ENCODE data around the gene SLC2A5. TPM values are rescaled to one million over a fixed set of nuclear protein-coding genes. Genes with fewer than 3 reads are reported as not detected.

Gene SLC2A5
- total and polyA plus RNA-seq, 7 donors, result 1.4 to 9.1 (median 4.9) TPM

GRCh38 chr1:9093581-9093980 is 24.1 kb upstream of the SLC2A5 start:
- 62 to 73% methylated on average over 6 of the region's 6 CpGs for WGBS, 2 donors
- intact Hi-C loops (cut with DNase I), result no loop called here
- no peak for DNase-seq
- no peaks in the 10 kb centered on the region for H3K4me1 ChIP-seq
- no peaks in the 10 kb centered on the region for H3K36me3 ChIP-seq
- no peaks in the 10 kb centered on the region for H3K9me3 ChIP-seq
- H3K27me3 ChIP-seq, result no peaks in the 10 kb centered on the region
- H3K4me3 ChIP-seq, result no peak overlapping the region
- TF ChIP-seq POLR2AphosphoS5 (IDR thresholded peaks at IDR 0.05) (no peak), EP300 (IDR thresholded peaks at IDR 0.05) (no peak), POLR2A (IDR thresholded peaks at IDR 0.05) (no peak)
- TF ChIP-seq, protein P1, sequence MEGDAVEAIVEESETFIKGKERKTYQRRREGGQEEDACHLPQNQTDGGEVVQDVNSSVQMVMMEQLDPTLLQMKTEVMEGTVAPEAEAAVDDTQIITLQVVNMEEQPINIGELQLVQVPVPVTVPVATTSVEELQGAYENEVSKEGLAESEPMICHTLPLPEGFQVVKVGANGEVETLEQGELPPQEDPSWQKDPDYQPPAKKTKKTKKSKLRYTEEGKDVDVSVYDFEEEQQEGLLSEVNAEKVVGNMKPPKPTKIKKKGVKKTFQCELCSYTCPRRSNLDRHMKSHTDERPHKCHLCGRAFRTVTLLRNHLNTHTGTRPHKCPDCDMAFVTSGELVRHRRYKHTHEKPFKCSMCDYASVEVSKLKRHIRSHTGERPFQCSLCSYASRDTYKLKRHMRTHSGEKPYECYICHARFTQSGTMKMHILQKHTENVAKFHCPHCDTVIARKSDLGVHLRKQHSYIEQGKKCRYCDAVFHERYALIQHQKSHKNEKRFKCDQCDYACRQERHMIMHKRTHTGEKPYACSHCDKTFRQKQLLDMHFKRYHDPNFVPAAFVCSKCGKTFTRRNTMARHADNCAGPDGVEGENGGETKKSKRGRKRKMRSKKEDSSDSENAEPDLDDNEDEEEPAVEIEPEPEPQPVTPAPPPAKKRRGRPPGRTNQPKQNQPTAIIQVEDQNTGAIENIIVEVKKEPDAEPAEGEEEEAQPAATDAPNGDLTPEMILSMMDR (IDR thresholded peaks at IDR 0.05), result no peak
- no peak overlapping the region for H3K27ac ChIP-seq

- intact Hi-C loops (cut with DNase I), result no loop called here
- Histone ChIP-seq H3K36me3 (no peaks in the 10 kb centered on the region), H3K4me1 (no peaks in the 10 kb centered on the region), H3K27ac (no peak overlapping the region), H3K27me3 (no peaks in the 10 kb centered on the region), H3K4me3 (no peak overlapping the region), H3K9me3 (no peaks in the 10 kb centered on the region)
- 81 to 92% methylated on average over 6 of the region's 6 CpGs for WGBS, 2 donors
- TF ChIP-seq POLR2AphosphoS5 (IDR thresholded peaks at IDR 0.05) (no peak), EP300 (IDR thresholded peaks at IDR 0.05) (no peak), POLR2A (IDR thresholded peaks at IDR 0.05) (no peak)
- TF ChIP-seq, protein P1 (IDR thresholded peaks at IDR 0.05), result no peak
- DNase-seq, result no peak
These were observed 23.7 kb upstream of the SLC2A5 start for GRCh38 chr1:9093091-9093490.

DNA sequence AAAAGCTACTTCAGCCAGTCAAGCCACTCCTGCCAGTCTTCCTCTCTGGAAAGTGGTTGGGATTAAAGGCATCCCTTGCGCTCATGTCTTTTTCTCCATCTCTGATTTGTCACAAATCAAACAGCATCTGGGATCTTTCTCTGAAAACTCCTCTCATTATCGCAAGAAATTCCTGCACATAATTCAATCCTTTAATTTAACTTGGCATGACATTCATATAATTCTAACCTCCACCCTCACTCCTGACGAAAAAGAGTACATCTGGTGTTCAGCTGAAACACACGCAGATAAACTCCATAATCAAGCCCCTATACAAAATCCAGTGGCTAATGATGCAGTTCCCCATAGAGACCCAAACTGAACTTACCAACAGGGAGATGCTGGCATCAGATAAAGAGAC is 19.4 kb upstream of the SLC2A5 start:
- intact Hi-C loops (cut with DNase I), result loop anchor here (5.0 kb wide), 1 partner anchor 37 kb away; no protein-coding TSS in a partner anchor
- Histone ChIP-seq H3K9me3 (no peaks in the 10 kb centered on the region), H3K27me3 (no peaks in the 10 kb centered on the region), H3K27ac (no peak overlapping the region), H3K4me1 (peaks cover 0 to 22% (median 18%) of the 10 kb centered on the region in 4 donors), H3K4me3 (no peak overlapping the region), H3K36me3 (no peaks in the 10 kb centered on the region)
- no peak for DNase-seq
- WGBS, 2 donors, result 77 to 90% methylated on average over 4 of the region's 4 CpGs
- no peak for TF ChIP-seq POLR2A (IDR thresholded peaks at IDR 0.05)
- no peak for TF ChIP-seq EP300 (IDR thresholded peaks at IDR 0.05)
- TF ChIP-seq, protein P1 (IDR thresholded peaks at IDR 0.05), result no peak
- no peak for TF ChIP-seq POLR2AphosphoS5 (IDR thresholded peaks at IDR 0.05)

DNA sequence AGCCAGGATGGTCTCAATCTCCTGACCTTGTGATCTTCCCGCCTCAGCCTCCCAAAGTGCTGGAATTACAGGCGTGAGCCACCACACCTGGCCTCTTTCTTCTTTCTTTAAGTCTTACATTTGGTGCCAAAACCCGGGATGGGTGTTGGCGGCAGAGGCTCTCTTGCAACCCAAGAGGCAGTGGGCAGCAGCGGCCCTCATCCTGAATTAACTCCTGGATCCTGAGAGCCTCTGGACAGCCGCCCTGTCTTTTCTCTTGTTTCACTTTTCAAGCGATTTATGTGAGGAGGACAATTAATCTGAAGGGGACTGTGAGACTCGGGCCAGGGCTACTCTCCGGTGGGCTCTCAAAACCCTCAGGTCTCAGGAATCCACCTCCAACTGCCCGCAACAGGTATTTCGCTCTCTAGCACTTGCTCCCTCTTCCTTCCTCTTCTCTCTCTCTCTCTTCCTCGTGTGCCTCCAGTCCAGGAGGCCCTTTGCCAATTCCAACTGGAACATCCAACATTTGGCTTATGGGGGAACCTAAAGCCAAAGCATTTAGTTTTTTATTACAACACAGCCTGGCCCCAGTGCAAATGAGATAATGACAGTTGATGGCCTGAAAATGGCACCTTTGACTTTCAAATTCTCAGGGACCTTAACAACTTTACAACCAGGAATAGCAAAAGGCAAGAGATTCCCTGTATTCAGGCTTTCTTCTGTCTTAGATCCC is 18.1 kb upstream of the SLC2A5 start:
- DNase-seq, result no peak
- no peaks in the 10 kb centered on the region for H3K27me3 ChIP-seq
- WGBS, 2 donors, result 80 to 89% methylated on average over 12 of the region's 12 CpGs
- no peaks in the 10 kb centered on the region for H3K36me3 ChIP-seq
- no peaks in the 10 kb centered on the region for H3K9me3 ChIP-seq
- no peak overlapping the region for H3K27ac ChIP-seq
- no peak for TF ChIP-seq POLR2A (IDR thresholded peaks at IDR 0.05)
- TF ChIP-seq EP300 (IDR thresholded peaks at IDR 0.05), result no peak
- TF ChIP-seq, protein P1 (IDR thresholded peaks at IDR 0.05), result no peak
- no peak for TF ChIP-seq POLR2AphosphoS5 (IDR thresholded peaks at IDR 0.05)
- peaks cover 0 to 22% (median 18%) of the 10 kb centered on the region in 4 donors for H3K4me1 ChIP-seq
- intact Hi-C loops (cut with DNase I), result loop anchor here (5.0 kb wide), 1 partner anchor 35 kb away; no protein-coding TSS in a partner anchor
- H3K4me3 ChIP-seq, result no peak overlapping the region

Measured in sigmoid colon (tissue), 7 donors.